NCI-H524 (cell line): ENCODE data around the gene GALNT6.
"Not testable (repeated sequence)": the region's sequence is repeated elsewhere in the genome, so short reads cannot be mapped to it uniquely, and the experiment has no call there.

Source experiments
- DNase-seq, 2 experiments: peaks; one replicate each; lab custom pipeline; 2025; lab: John Stamatoyannopoulos, UW

Gene GALNT6

GRCh38 chr12:51322452-51322851, 68.8 kb downstream of the GALNT6 start:
- no peak for DNase-seq

DNA sequence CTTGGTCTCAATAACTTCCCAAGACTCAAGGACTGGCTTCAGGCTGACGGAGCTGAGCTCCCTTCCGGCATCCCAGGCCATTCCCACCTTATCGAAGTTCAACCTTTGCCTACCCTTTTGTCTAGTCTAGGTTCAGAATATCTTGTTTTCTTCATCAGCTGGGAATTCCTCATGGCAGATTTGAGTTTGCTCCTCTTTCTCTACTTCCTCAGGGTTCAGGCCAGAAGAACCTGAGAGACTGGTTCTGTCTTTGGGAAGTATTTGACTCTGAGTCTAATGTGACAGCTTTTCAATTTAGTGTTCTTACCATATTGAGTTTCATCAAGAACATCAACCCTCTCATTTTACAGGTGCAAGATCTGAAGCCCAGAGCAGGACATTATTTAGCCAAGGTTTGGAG, 69.3 kb downstream of the GALNT6 start:
- DNase-seq, result no peak

DNA sequence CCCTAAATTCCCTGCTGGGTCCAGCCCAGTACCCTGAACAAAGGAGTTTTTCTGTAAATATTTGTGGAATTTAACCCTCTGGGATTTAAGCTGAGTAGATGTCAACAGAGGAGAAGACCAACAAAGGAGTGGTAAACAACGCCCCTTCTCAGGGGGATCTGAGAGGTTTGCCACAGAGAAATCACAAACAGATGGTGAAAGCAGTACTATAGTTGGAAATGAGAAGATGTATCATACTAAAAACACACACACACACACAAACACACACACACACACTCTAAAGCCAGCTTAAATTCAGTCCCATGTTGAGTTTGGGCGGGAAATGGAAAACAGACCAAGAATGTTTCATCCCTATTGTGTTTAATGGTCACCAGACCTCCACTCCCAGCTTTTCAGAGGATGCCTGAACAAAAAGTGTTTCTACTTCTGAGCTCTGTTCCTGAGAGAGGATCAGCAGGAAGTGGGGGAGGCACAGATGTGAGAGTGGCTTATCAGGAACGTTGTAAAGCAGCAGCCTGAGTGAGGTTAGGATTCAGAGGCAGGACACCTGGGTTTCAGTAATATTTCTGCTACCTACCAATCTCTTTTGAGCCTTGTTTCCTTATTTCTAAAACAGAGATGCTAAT, 70.4 kb downstream of the GALNT6 start:
- no peak for DNase-seq

DNA sequence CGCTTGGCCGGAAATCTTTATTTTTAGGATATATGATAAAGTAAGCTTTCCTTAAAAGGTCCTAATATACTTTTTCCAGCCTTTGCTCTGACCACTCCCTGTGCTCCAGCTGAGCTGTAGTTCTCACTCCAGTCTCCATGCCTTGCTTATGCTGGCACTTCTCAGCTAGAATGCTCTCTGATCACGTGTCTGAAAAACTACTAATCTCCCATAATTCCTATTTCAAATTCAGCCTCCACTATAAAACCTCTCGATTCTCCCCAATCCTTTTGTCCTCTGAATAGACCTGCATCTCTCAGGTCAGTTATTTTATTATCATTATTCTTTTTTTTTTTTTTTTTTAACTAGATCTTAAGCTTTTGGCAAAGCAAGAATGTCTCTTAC, 70.9 kb downstream of the GALNT6 start:
- DNase-seq, result no peak

- DNase-seq, result no peak
These were observed 72.2 kb downstream of the GALNT6 start for GRCh38 chr12:51318846-51319599.

- DNase-seq, result not testable (repeated sequence)
These were observed 73.0 kb downstream of the GALNT6 start for GRCh38 chr12:51318057-51318806.

DNA sequence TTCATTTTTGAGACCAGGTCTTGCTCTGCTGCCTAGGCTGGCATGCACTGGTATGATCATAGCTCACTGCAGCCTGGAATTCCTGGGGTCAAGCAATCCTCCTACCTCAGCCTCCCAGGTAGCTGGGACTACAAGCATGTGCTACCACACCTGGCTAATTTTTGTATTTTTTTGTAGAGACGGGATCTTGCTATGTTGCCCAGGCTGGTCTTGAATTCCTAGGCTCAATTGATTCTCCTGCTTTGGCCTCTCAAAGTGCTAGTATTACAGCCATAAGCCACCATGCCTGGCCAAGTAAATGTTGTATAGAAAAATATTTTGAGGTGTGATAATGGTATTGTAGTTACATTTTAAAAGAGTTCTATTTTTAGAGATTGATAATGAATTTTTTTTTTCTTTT, 79.8 kb downstream of the GALNT6 start:
- DNase-seq, result no peak

- no peak for DNase-seq
These were observed 83.3 kb downstream of the GALNT6 start for GRCh38 chr12:51307655-51308593.

GRCh38 chr12:51306507-51306906, 84.7 kb downstream of the GALNT6 start:
- DNase-seq, result no peak
